ENCODE data around the gene RTBDN. TPM values are rescaled to one million over a fixed set of nuclear protein-coding genes. Genes with fewer than 3 reads are reported as not detected.

The RTBDN gene
- total RNA-seq, 1 donor from 2014 or later, result 4.8 TPM

DNA sequence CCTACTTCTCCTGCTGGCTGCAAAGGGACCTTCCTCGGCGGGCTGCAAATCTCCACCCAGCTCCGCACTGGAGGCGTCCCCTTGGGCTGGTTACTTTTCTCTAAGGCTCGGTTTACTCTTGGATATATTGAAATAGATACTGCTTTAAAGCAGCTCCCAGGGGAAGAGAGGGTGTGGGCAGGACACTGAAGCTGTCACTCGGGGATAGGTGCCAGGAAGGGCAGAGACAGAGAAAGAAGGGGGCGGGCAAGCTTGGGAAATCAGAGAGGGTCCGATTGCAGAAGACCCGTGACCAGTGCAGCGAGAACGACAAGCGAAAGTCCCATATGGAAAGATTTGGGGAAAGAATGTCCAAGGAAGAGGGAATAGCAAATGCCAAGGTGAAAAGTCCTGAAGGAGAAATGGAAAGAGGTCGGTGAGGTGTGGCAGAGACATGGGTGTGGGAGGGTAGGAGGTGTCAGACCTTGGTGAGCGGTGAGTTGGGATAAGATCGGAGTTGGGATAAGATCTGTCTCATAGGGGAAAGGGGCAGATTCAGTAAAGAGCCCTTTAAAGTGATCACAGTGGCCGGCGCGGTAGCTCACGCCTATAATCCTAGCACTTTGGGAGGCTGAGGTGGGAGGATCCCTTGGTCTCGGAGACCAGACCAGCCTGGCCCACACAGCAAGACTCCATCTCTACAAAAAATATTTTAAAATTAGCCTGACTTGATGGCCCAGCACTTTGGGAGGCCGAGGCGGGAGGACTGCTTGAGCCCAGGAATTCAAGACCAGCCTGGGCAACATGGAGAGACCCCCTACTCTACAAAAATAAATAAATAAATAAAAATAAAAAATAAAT lies 31.9 kb downstream of the RTBDN start:
- peaks cover 23% of the 10 kb centered on the region for H3K9me3 Mint-ChIP-seq (ENCODE audit: unreplicated experiment)

GRCh38 chr19:12801466-12802266 lies 32.7 kb downstream of the RTBDN start, which contains the start of the genes PRDX2 and THSD8:
Gene PRDX2 (minus strand): TSS chr19:12801800. CDS start chr19:12801261, 539 bp downstream.
Gene THSD8 (plus strand): TSS chr19:12802069. CDS start chr19:12802072, 3 bp downstream.
- peak within 1 kb of the TSS; percentile 94 for H3K4me3 Mint-ChIP-seq (ENCODE audit: unreplicated experiment)
- peaks cover 12% of the 10 kb centered on the region for H3K4me1 Mint-ChIP-seq (ENCODE audit: low read depth, unreplicated experiment)
- peaks cover 23% of the 10 kb centered on the region for H3K9me3 Mint-ChIP-seq (ENCODE audit: unreplicated experiment)
- H3K27me3 Mint-ChIP-seq (ENCODE audit: unreplicated experiment), result peaks cover 14% of the 10 kb centered on the region
- DNase-seq, result peak; percentile 88
- H3K27ac Mint-ChIP-seq (ENCODE audit: unreplicated experiment), result peak within 1 kb of the TSS; percentile 87
- peak; percentile 14 for TF ChIP-seq CTCF (IDR thresholded peaks at IDR 0.05; ENCODE audit: partially characterized antibody, unreplicated experiment)
- no peaks in the 10 kb centered on the region for H3K36me3 Mint-ChIP-seq (ENCODE audit: unreplicated experiment)

More for the DNA sequence above, 31.9 kb downstream of the RTBDN start:
- Mint-ChIP-seq H3K27me3 (ENCODE audit: unreplicated experiment) (peaks cover 14% of the 10 kb centered on the region), H3K27ac (ENCODE audit: unreplicated experiment) (peak overlapping the region; percentile 33), H3K36me3 (ENCODE audit: unreplicated experiment) (no peaks in the 10 kb centered on the region), H3K4me3 (ENCODE audit: unreplicated experiment) (peak overlapping the region; percentile 50), H3K4me1 (ENCODE audit: low read depth, unreplicated experiment) (peaks cover 17% of the 10 kb centered on the region)
- no peak for DNase-seq
- no peak for TF ChIP-seq CTCF (IDR thresholded peaks at IDR 0.05; ENCODE audit: partially characterized antibody, unreplicated experiment)

GRCh38 chr19:12800923-12801465 lies 33.4 kb downstream of the RTBDN start:
- Mint-ChIP-seq H3K36me3 (ENCODE audit: unreplicated experiment) (no peaks in the 10 kb centered on the region), H3K4me1 (ENCODE audit: low read depth, unreplicated experiment) (peaks cover 17% of the 10 kb centered on the region), H3K4me3 (ENCODE audit: unreplicated experiment) (peak overlapping the region; percentile 94), H3K27me3 (ENCODE audit: unreplicated experiment) (peaks cover 14% of the 10 kb centered on the region), H3K9me3 (ENCODE audit: unreplicated experiment) (peaks cover 19% of the 10 kb centered on the region), H3K27ac (ENCODE audit: unreplicated experiment) (peak overlapping the region; percentile 87)
- DNase-seq, result peak; percentile 59
- no peak for TF ChIP-seq CTCF (IDR thresholded peaks at IDR 0.05; ENCODE audit: partially characterized antibody, unreplicated experiment)

- peaks cover 15% of the 10 kb centered on the region for H3K27me3 Mint-ChIP-seq (ENCODE audit: unreplicated experiment)
- no peak for DNase-seq
- H3K27ac Mint-ChIP-seq (ENCODE audit: unreplicated experiment), result no peak overlapping the region
- H3K9me3 Mint-ChIP-seq (ENCODE audit: unreplicated experiment), result peaks cover 17% of the 10 kb centered on the region
- no peak for TF ChIP-seq CTCF (IDR thresholded peaks at IDR 0.05; ENCODE audit: partially characterized antibody, unreplicated experiment)
- H3K4me3 Mint-ChIP-seq (ENCODE audit: unreplicated experiment), result peak overlapping the region; percentile 94
- no peaks in the 10 kb centered on the region for H3K36me3 Mint-ChIP-seq (ENCODE audit: unreplicated experiment)
- H3K4me1 Mint-ChIP-seq (ENCODE audit: low read depth, unreplicated experiment), result peaks cover 21% of the 10 kb centered on the region
These were observed 34.0 kb downstream of the RTBDN start for GRCh38 chr19:12800466-12800770.
